Neural progenitor cell (in vitro differentiated cells): ENCODE measurements around the gene FHL2.

ENCODE experiments used
- CTCF ChIP-seq: fragments of 200-600 bp; sonication (generic); IDR thresholded peaks from 2 replicates; pipeline ENCODE4 v1.5.1; 2017; ENCODE audit warnings: antibody characterized with exemption, mild to moderate bottlenecking
- EZH2phosphoT487 ChIP-seq: fragments of 200-600 bp; sonication (generic); IDR thresholded peaks from 2 replicates; pipeline ENCODE4 v1.6.1; 2017; ENCODE audit warnings: antibody characterized with exemption

- TF ChIP-seq CTCF: no peak
- no peak for TF ChIP-seq EZH2phosphoT487
Measured at GRCh38 chr2:105438104-105438929, 39.5 kb upstream of the FHL2 start.
